Skin of body (tissue), 2 donors: Measurements from ENCODE around the gene NAA80. TPM values are rescaled to one million over a fixed set of nuclear protein-coding genes. Genes with fewer than 3 reads are reported as not detected.
A peak's percentile ranks its signal among the peaks of the same experiment; 100 is the strongest.

ENCODE experiments used
- DNase-seq: peaks from one replicate; lab custom pipeline; 2025; lab: John Stamatoyannopoulos, UW
- total RNA-seq: library from RNA; depleted of rRNA; stranded (reverse); fragments of >200 nt; gene quantifications from one replicate; pipeline ENCODE4 v1.2.3, GENCODE V29; 2014

NAA80 gene
- 2.2 TPM for total RNA-seq

GRCh38 chr3:50298836-50299637, at the start of gene NAA80, which contains the start of gene HYAL3:
Gene NAA80 (minus strand): TSS chr3:50299405. CDS start chr3:50297463, 1,942 bp downstream.
Gene HYAL3 (minus strand): TSS chr3:50299405. CDS start chr3:50295602, 3,803 bp downstream.
- DNase-seq = peak; percentile 99

GRCh38 chr3:50347187-50347813, 48.1 kb upstream of the NAA80 start:
- DNase-seq = peak; percentile 51

- DNase-seq = no peak
These were observed 46.5 kb upstream of the NAA80 start, which contains the start of gene ZMYND10 for GRCh38 chr3:50345586-50346234. Gene ZMYND10 (minus strand): TSS chr3:50345732. CDS start chr3:50345579, 153 bp downstream.

GRCh38 chr3:50345008-50345407, 45.8 kb upstream of the NAA80 start:
- DNase-seq = no peak

GRCh38 chr3:50342813-50343633, 43.8 kb upstream of the NAA80 start:
- DNase-seq = no peak

GRCh38 chr3:50341996-50342650, 42.9 kb upstream of the NAA80 start:
- no peak for DNase-seq

- DNase-seq = no peak
These were observed 42.3 kb upstream of the NAA80 start for GRCh38 chr3:50341537-50341936.

GRCh38 chr3:50340448-50341329, 41.5 kb upstream of the NAA80 start, which contains the start of gene RASSF1:
Gene RASSF1 (minus strand): TSS chr3:50340836. CDS start chr3:50340805, 31 bp downstream.
- DNase-seq = peak; percentile 77

- DNase-seq = no peak
These were observed 40.9 kb upstream of the NAA80 start for GRCh38 chr3:50340147-50340447.

- DNase-seq = no peak
These were observed 40.4 kb upstream of the NAA80 start for GRCh38 chr3:50339485-50340146.

- no peak for DNase-seq
These were observed 39.8 kb upstream of the NAA80 start for GRCh38 chr3:50338965-50339364.

GRCh38 chr3:50337175-50337861, 38.1 kb upstream of the NAA80 start:
- peak; percentile 97 for DNase-seq

- DNase-seq = peak; percentile 56
These were observed 37.4 kb upstream of the NAA80 start for GRCh38 chr3:50336452-50337174.

- DNase-seq = no peak
These were observed 35.3 kb upstream of the NAA80 start for GRCh38 chr3:50334339-50335075.

- peak; percentile 24 for DNase-seq
These were observed 34.6 kb upstream of the NAA80 start for GRCh38 chr3:50333744-50334328.

GRCh38 chr3:50331364-50331907, 32.2 kb upstream of the NAA80 start:
- no peak for DNase-seq

GRCh38 chr3:50330330-50330729, 31.1 kb upstream of the NAA80 start:
- DNase-seq = no peak
